Common myeloid progenitor, CD34-positive (primary cell): Measurements from ENCODE around the gene TLL1.

ENCODE experiments used
- CTCF ChIA-PET: fragments of 350-600 bp; sonication (Branson Sonifier 250); formaldehyde crosslinking; loops from one replicate; lab custom pipeline; 2021; ENCODE audit warnings: antibody characterized with exemption; lab: Charles Lee
- POLR2A ChIA-PET: fragments of 350-600 bp; sonication (Branson Sonifier 250); formaldehyde crosslinking; loops from one replicate; lab custom pipeline; 2021; ENCODE audit warnings: antibody characterized with exemption; lab: Charles Lee
- DNase-seq, 3 donors: peaks; one replicate each; pipeline versions ENCODE4 v3.0.0 to v3.0.0-alpha.2; 2013
- H3K27ac ChIP-seq, 2 experiments: 1 replicate in 1 of 2; 2 replicates in 1 of 2; pipeline ENCODE4 v1.7.0; 2013; ENCODE audit warnings: inconsistent platforms in 2 of 2, low read length in 2 of 2, mild to moderate bottlenecking in 2 of 2, low read depth in 1 of 2, moderate library complexity in 1 of 2; ENCODE audit not compliant: severe bottlenecking in 2 of 2, insufficient read depth in 1 of 2, poor library complexity in 1 of 2
- H3K27me3 ChIP-seq, 5 experiments: replicated peaks in 2 of 5; 1 replicate in 3 of 5; 2 replicates in 2 of 5; pipeline versions ENCODE4 v1.6.1 to v1.7.0; 2013; ENCODE audit warnings: low read length in 4 of 5, mild to moderate bottlenecking in 2 of 5, moderate library complexity in 2 of 5, inconsistent platforms in 1 of 5; ENCODE audit not compliant: insufficient read depth in 5 of 5, control insufficient read depth in 4 of 5
- H3K36me3 ChIP-seq, 4 experiments: 1 replicate in 2 of 4; 2 replicates in 2 of 4; pipeline versions ENCODE4 v1.6.1 to v1.7.0; 2013; ENCODE audit warnings: low read length in 3 of 4, control low read depth in 1 of 4, mild to moderate bottlenecking in 1 of 4; ENCODE audit not compliant: control insufficient read depth in 4 of 4, insufficient read depth in 4 of 4
- H3K4me1 ChIP-seq, 4 experiments: 1 replicate in 3 of 4; 2 replicates in 1 of 4; pipeline versions ENCODE4 v1.6.1 to v1.7.1; 2013; ENCODE audit warnings: low read length in 3 of 4, mild to moderate bottlenecking in 3 of 4, control low read depth in 1 of 4, inconsistent platforms in 1 of 4, moderate library complexity in 1 of 4; ENCODE audit not compliant: control insufficient read depth in 4 of 4, insufficient read depth in 4 of 4; ENCODE audit errors: control extremely low read depth in 1 of 4
- H3K4me3 ChIP-seq, 7 experiments: 1 replicate in 4 of 7; 2 replicates in 3 of 7; pipeline versions ENCODE4 v1.5.1 to v1.7.0; 2013; ENCODE audit warnings: mild to moderate bottlenecking in 7 of 7, low read length in 6 of 7, moderate library complexity in 6 of 7, inconsistent platforms in 2 of 7, low read depth in 2 of 7, control low read depth in 1 of 7; ENCODE audit not compliant: insufficient read depth in 4 of 7, control insufficient read depth in 1 of 7; ENCODE audit errors: extremely low read depth in 1 of 7
- H3K9me3 ChIP-seq, 5 experiments: 1 replicate in 4 of 5; 2 replicates in 1 of 5; pipeline versions ENCODE4 v1.6.1 to v1.7.1; 2013; ENCODE audit warnings: low read length in 4 of 5, mild to moderate bottlenecking in 2 of 5, inconsistent platforms in 1 of 5, low read depth in 1 of 5, moderate library complexity in 1 of 5; ENCODE audit not compliant: control insufficient read depth in 4 of 5, insufficient read depth in 2 of 5; ENCODE audit errors: control extremely low read depth in 1 of 5
- WGBS: methylation state at CpG from one replicate; pipeline ENCODE4 v1.1.5; 2013; ENCODE audit not compliant: insufficient coverage; 5-methylcytosine and 5-hydroxymethylcytosine counted together

The TLL1 gene

GRCh38 chr4:165879641-165880040 is 6.6 kb downstream of the TLL1 start:
- WGBS = no CpG with 5 or more reads among the region's 3 CpGs
- no peak for DNase-seq
- Histone ChIP-seq H3K9me3 (no peaks in the 10 kb centered on the region), H3K27ac (no peak overlapping the region), H3K27me3 (peaks cover 6 to 29% (median 18%) of the 10 kb centered on the region in 5 experiments), H3K4me3 (no peak overlapping the region), H3K4me1 (peaks cover 0 to 5% (median 4%) of the 10 kb centered on the region in 4 experiments), H3K36me3 (no peaks in the 10 kb centered on the region)
- ChIA-PET POLR2A (no interaction called here), CTCF (interaction anchor here (1.3 kb wide), 1 partner anchor 16 kb away, joined by 4 read pairs; no protein-coding TSS in a partner anchor)

DNA sequence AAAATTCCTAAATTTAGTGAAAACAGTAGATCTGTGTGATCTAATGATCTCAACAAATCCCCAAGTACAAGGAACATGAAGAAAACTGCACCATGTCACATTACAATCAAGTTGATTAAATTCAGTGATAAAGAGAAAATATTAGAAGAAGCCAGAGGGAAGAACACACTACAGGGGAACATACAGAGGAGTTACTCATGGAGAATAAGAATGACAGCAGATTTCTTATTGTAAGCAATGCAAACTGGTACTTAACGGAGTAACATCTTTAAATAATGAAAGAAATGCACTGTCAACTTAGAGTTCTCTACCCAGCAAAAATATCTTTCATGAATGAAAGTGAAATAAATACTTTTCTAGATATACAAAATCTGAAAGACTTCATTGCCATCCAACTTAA is 21.1 kb downstream of the TLL1 start:
- no CpG with 5 or more reads among the region's 1 CpG for WGBS
- no peak overlapping the region for H3K4me3 ChIP-seq
- CTCF ChIA-PET = no interaction called here
- H3K4me1 ChIP-seq = no peaks in the 10 kb centered on the region
- H3K9me3 ChIP-seq = peaks cover 0 to 10% (median 2%) of the 10 kb centered on the region in 5 experiments
- no peaks in the 10 kb centered on the region for H3K36me3 ChIP-seq
- POLR2A ChIA-PET = no interaction called here
- no peaks in the 10 kb centered on the region for H3K27me3 ChIP-seq
- no peak overlapping the region for H3K27ac ChIP-seq
- no peak for DNase-seq

DNA sequence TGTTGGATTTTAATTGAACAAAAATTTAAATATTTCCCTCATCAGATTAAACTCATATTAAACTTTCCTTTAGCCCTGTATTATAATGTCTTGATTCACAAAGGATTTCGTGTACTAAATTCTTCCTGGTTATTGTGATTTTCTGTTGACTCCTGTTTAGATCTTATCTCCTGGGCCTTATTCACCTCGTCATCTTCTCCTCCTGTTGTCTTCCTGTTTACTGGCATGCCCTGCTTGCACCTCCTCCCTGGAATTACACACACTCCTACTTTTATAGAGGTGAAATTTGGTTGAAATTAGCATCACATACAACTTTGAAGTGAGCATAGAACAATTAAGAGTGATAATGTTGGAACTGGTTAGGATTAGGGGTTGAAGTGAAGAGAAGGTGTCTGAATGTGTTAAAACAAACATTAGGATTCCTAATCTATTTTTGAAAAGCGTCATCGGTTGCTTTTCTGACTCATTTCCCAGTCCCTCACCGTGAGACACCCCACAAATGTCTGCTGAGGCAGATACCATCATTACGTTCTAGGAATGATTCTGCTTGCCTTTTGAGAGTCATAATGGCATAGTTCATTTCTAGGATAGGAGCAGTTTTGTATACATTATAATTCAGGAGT is 32.5 kb downstream of the TLL1 start:
- Histone ChIP-seq H3K27ac (no peak overlapping the region), H3K36me3 (no peaks in the 10 kb centered on the region), H3K27me3 (no peaks in the 10 kb centered on the region), H3K4me1 (no peaks in the 10 kb centered on the region), H3K9me3 (peaks cover 0 to 3% (median 0%) of the 10 kb centered on the region in 5 experiments), H3K4me3 (no peak overlapping the region)
- no peak for DNase-seq
- ChIA-PET CTCF (no interaction called here), POLR2A (no interaction called here)
- WGBS = 81% methylated on average over 5 of the region's 6 CpGs

GRCh38 chr4:165906272-165906671 is 33.2 kb downstream of the TLL1 start:
- no CpG with 5 or more reads among the region's 1 CpG for WGBS
- no peak for DNase-seq
- no peaks in the 10 kb centered on the region for H3K36me3 ChIP-seq
- H3K9me3 ChIP-seq = peaks cover 0 to 3% (median 0%) of the 10 kb centered on the region in 5 experiments
- no peaks in the 10 kb centered on the region for H3K27me3 ChIP-seq
- no peaks in the 10 kb centered on the region for H3K4me1 ChIP-seq
- CTCF ChIA-PET = no interaction called here
- H3K4me3 ChIP-seq = no peak overlapping the region
- POLR2A ChIA-PET = no interaction called here
- no peak overlapping the region for H3K27ac ChIP-seq

DNA sequence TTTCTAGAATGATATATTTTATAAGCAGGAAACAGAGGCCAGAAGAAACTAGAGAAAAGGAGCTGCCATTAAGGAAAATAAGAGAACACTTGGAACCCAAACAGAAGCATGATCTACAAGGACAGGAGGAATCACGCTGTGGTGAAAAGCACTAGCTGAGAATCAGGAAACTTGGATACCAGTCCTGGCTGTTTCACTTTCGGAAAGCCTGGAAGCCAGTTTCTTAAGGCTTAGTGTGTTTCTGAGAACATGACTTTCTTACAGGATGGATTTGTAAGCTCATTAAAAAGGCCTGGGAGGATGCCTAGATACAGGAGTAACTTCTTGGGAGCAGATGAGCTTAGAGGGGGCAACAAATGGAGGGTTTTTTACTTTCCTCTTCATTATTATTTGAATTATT is 36.9 kb downstream of the TLL1 start:
- H3K4me3 ChIP-seq = no peak overlapping the region
- DNase-seq = no peak
- no peak overlapping the region for H3K27ac ChIP-seq
- H3K27me3 ChIP-seq = no peaks in the 10 kb centered on the region
- 97% methylated on average over 2 of the region's 2 CpGs for WGBS
- H3K4me1 ChIP-seq = no peaks in the 10 kb centered on the region
- no peaks in the 10 kb centered on the region for H3K36me3 ChIP-seq
- H3K9me3 ChIP-seq = no peaks in the 10 kb centered on the region
- POLR2A ChIA-PET = no interaction called here
- CTCF ChIA-PET = no interaction called here

DNA sequence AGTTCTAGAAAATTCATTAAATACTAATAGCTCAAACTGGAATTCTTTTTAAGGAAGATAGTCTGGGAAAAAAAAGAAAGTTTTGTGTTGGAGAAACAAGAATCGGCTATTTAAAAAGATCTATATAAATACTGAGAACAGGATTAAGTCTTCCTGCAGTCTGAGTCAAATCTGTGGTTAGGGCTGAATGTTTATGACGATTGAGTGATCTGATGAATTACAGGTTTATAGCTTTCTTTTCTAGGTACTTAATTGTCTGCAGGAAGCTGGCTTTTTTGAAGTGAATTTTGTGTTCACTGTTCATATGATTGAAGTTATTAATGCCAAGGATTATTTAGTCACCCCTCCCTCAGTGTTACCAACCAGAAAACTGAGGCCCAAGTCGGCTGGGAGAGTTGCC is 42.2 kb downstream of the TLL1 start:
- Histone ChIP-seq H3K4me3 (no peak overlapping the region), H3K36me3 (no peaks in the 10 kb centered on the region), H3K27ac (no peak overlapping the region), H3K9me3 (no peaks in the 10 kb centered on the region), H3K4me1 (no peaks in the 10 kb centered on the region), H3K27me3 (no peaks in the 10 kb centered on the region)
- WGBS = 100% methylated on average over 1 of the region's 3 CpGs
- DNase-seq = no peak
- ChIA-PET CTCF (no interaction called here), POLR2A (no interaction called here)

DNA sequence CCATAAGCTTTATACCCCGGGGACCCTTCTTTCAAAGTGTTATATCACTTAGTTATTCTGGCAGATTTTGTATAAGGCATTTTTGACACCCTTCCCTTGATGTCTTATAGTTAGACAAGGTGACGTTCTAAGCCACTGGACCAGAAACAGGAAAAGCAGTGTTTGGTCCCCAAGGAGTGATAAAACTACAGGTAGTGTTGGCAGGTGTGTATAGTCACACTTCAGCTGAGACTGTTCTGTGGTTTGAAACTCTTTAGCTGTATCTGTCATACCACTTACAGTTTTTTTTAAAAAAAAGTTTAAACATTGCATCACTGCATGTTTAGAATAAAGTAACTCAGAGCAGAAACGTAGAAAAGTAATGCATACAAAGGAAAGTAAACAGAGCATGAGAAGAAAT is 48.5 kb downstream of the TLL1 start:
- POLR2A ChIA-PET = no interaction called here
- Histone ChIP-seq H3K27me3 (no peaks in the 10 kb centered on the region), H3K27ac (no peak overlapping the region), H3K4me3 (no peak overlapping the region), H3K4me1 (no peaks in the 10 kb centered on the region), H3K36me3 (no peaks in the 10 kb centered on the region), H3K9me3 (no peaks in the 10 kb centered on the region)
- CTCF ChIA-PET = no interaction called here
- 100% methylated on average over 1 of the region's 3 CpGs for WGBS
- no peak for DNase-seq
